PFSK-1 (cell line): ENCODE measurements around the gene TEAD3.

Experiments used
- FOXP2 ChIP-seq: optimal IDR thresholded peaks from 2 replicates; pipeline ENCODE3; 2011; ENCODE audit warnings: borderline replicate concordance, control low read depth, inconsistent platforms; ENCODE audit not compliant: insufficient read depth; ENCODE audit errors: extremely low read length, extremely low read depth
- POLR2AphosphoS5 ChIP-seq: IDR thresholded peaks from 2 replicates; pipeline ENCODE4 v1.6.1; 2012; ENCODE audit warnings: low read depth, mild to moderate bottlenecking, control low read depth, low read length, moderate library complexity
- REST ChIP-seq, 2 experiments: IDR thresholded peaks; 2 replicates each; pipeline versions ENCODE4 v1.6.1 to v1.8.0; 2011 to 2012; ENCODE audit warnings: low read depth in 2 of 2, low read length in 2 of 2, control low read depth in 1 of 2, inconsistent platforms in 1 of 2, mild to moderate bottlenecking in 1 of 2, moderate library complexity in 1 of 2; ENCODE audit not compliant: insufficient read depth in 1 of 2
- SIN3A ChIP-seq: IDR thresholded peaks from 2 replicates; pipeline ENCODE4 v1.6.1; 2012; ENCODE audit warnings: mild to moderate bottlenecking, low read length, moderate library complexity, borderline replicate concordance; ENCODE audit not compliant: insufficient read depth
- TAF1 ChIP-seq: IDR thresholded peaks from 2 replicates; pipeline ENCODE4 v1.6.1; 2012; ENCODE audit warnings: low read length, control low read depth, borderline replicate concordance; ENCODE audit not compliant: insufficient read depth

The TEAD3 gene

GRCh38 chr6:35487658-35488516 is 9.0 kb downstream of the TEAD3 start:
- no peak for TF ChIP-seq SIN3A
- no peak for TF ChIP-seq FOXP2
- no peak for TF ChIP-seq TAF1
- no peak for TF ChIP-seq REST (IDR thresholded peaks at IDR 0.05; ENCODE audit: insufficient read depth in 1 of 2, low read depth in 2 of 2, low read length in 2 of 2)
- no peak for TF ChIP-seq POLR2AphosphoS5

GRCh38 chr6:35486005-35486925 is 10.6 kb downstream of the TEAD3 start:
- no peak for TF ChIP-seq TAF1
- no peak for TF ChIP-seq FOXP2

GRCh38 chr6:35485402-35485877 is 11.4 kb downstream of the TEAD3 start:
- TF ChIP-seq TAF1 = no peak
- no peak for TF ChIP-seq POLR2AphosphoS5
- no peak for TF ChIP-seq SIN3A
- TF ChIP-seq REST (IDR thresholded peaks at IDR 0.05; ENCODE audit: insufficient read depth in 1 of 2, low read depth in 2 of 2, low read length in 2 of 2) = no peak
- no peak for TF ChIP-seq FOXP2

- TF ChIP-seq FOXP2 = peak; percentile 23
- TF ChIP-seq POLR2AphosphoS5 = no peak
These were observed 11.9 kb downstream of the TEAD3 start for GRCh38 chr6:35484921-35485392.

GRCh38 chr6:35483893-35484645 is 12.8 kb downstream of the TEAD3 start:
- no peak for TF ChIP-seq SIN3A
- no peak for TF ChIP-seq POLR2AphosphoS5
- TF ChIP-seq REST (IDR thresholded peaks at IDR 0.05; ENCODE audit: insufficient read depth in 1 of 2, low read depth in 2 of 2, low read length in 2 of 2) = no peak

GRCh38 chr6:35483490-35483889 is 13.4 kb downstream of the TEAD3 start:
- TF ChIP-seq TAF1 (no peak), FOXP2 (no peak), REST (IDR thresholded peaks at IDR 0.05; ENCODE audit: insufficient read depth in 1 of 2, low read depth in 2 of 2, low read length in 2 of 2) (no peak), POLR2AphosphoS5 (no peak), SIN3A (no peak)
